Measurements from ENCODE around the gene AFAP1L2. TPM values are rescaled to one million over a fixed set of nuclear protein-coding genes. Genes with fewer than 3 reads are reported as not detected.

Gene AFAP1L2
- total RNA-seq, 4 donors from 2014 or later, result 3.7 to 18.8 (median 4.5) TPM

- no peak for TF ChIP-seq CTCF (IDR thresholded peaks at IDR 0.05)
- no peak for ATAC-seq (ENCODE audit: low FRiP score)
- no peak for DNase-seq (ENCODE audit: low spot score)
Observed at GRCh38 chr10:114388275-114388674, 16.0 kb downstream of the AFAP1L2 start.

GRCh38 chr10:114387784-114388183 lies 16.5 kb downstream of the AFAP1L2 start:
- TF ChIP-seq CTCF (IDR thresholded peaks at IDR 0.05), result no peak
- ATAC-seq (ENCODE audit: low FRiP score) (no peak), DNase-seq (ENCODE audit: low spot score) (no peak)

GRCh38 chr10:114386452-114386851 lies 17.9 kb downstream of the AFAP1L2 start:
- DNase-seq (ENCODE audit: low spot score), result no peak
- TF ChIP-seq CTCF (IDR thresholded peaks at IDR 0.05), result no peak
- ATAC-seq (ENCODE audit: low FRiP score), result no peak

GRCh38 chr10:114385557-114385956 lies 18.7 kb downstream of the AFAP1L2 start:
- TF ChIP-seq CTCF (IDR thresholded peaks at IDR 0.05), result no peak
- no peak for DNase-seq (ENCODE audit: low spot score)
- no peak for ATAC-seq (ENCODE audit: low FRiP score)

- ATAC-seq (ENCODE audit: low FRiP score) (no peak), DNase-seq (ENCODE audit: low spot score) (no peak)
- TF ChIP-seq CTCF (IDR thresholded peaks at IDR 0.05), result no peak
Observed at GRCh38 chr10:114384601-114385000, 19.7 kb downstream of the AFAP1L2 start.

- DNase-seq (ENCODE audit: low spot score) (no peak), ATAC-seq (ENCODE audit: low FRiP score) (no peak)
- TF ChIP-seq CTCF (IDR thresholded peaks at IDR 0.05), result no peak
Observed at GRCh38 chr10:114384181-114384580, 20.1 kb downstream of the AFAP1L2 start.

GRCh38 chr10:114380797-114381196 lies 23.5 kb downstream of the AFAP1L2 start:
- no peak for TF ChIP-seq CTCF (IDR thresholded peaks at IDR 0.05)
- no peak for ATAC-seq (ENCODE audit: low FRiP score)
- DNase-seq (ENCODE audit: low spot score), result no peak
